T-cell (primary cell): ENCODE data around the gene MRPS12. TPM values are rescaled to one million over a fixed set of nuclear protein-coding genes. Genes with fewer than 3 reads are reported as not detected.
A peak's percentile ranks its signal among the peaks of the same experiment; 100 is the strongest.

Experiments
- ATAC-seq, 4 experiments: fragments of 200-7000 bp in 3 of 4; fragments of 150-1000 bp in 1 of 4; cut with Tn5 transposase; replicated peaks in 1 of 4; 1 replicate in 3 of 4; 2 replicates in 1 of 4; pipeline ENCODE4 v1.10.0; 2021; ENCODE audit warnings: moderate library complexity in 3 of 4, mild to moderate bottlenecking in 2 of 4, moderate number of reproducible peaks in 1 of 4
- CTCF ChIA-PET, 2 donors: fragments of 300-600 bp; sonication (Branson Sonifier 250); formaldehyde crosslinking; loops; one replicate each; lab custom pipeline; 2022; ENCODE audit warnings: antibody characterized with exemption in 2 of 2; lab: Charles Lee
- POLR2A ChIA-PET, 2 donors: fragments of 300-600 bp; sonication (Branson Sonifier 250); formaldehyde crosslinking; loops; one replicate each; lab custom pipeline; 2022; ENCODE audit warnings: antibody characterized with exemption in 2 of 2; lab: Charles Lee
- DNase-seq, 35 experiments: peaks; one replicate each; pipeline versions ENCODE4 v3.0.0 to v3.0.0-alpha.2; 2013 to 2023
- H3K27ac ChIP-seq: one replicate; pipeline ENCODE4 v1.5.1; 2013; ENCODE audit warnings: low read length
- H3K27me3 ChIP-seq, 2 experiments: replicated peaks in 1 of 2; 1 replicate in 1 of 2; 2 replicates in 1 of 2; pipeline versions ENCODE4 v1.6.1 to v1.7.0; 2013; ENCODE audit warnings: low read length in 1 of 2, mixed read lengths in 1 of 2; ENCODE audit not compliant: control insufficient read depth in 2 of 2, insufficient read depth in 2 of 2; ENCODE audit errors: extremely low read depth in 1 of 2
- H3K36me3 ChIP-seq, 2 donors: 1 replicate in 1 of 2; 2 replicates in 1 of 2; pipeline versions ENCODE4 v1.6.1 to v1.7.0; 2013; ENCODE audit warnings: low read length in 1 of 2; ENCODE audit not compliant: control insufficient read depth in 2 of 2, insufficient read depth in 1 of 2; ENCODE audit errors: extremely low read depth in 1 of 2
- H3K4me1 ChIP-seq, 2 experiments: 1 replicate in 1 of 2; 2 replicates in 1 of 2; pipeline versions ENCODE4 v1.6.1 to v1.7.0; 2013; ENCODE audit warnings: low read length in 2 of 2, mixed read lengths in 1 of 2; ENCODE audit not compliant: insufficient read depth in 2 of 2, control insufficient read depth in 1 of 2; ENCODE audit errors: extremely low read depth in 1 of 2
- H3K4me3 ChIP-seq, 2 donors: 1 replicate in 1 of 2; 2 replicates in 1 of 2; pipeline versions ENCODE4 v1.5.1 to v1.7.0; 2013; ENCODE audit warnings: mild to moderate bottlenecking in 2 of 2, low read length in 1 of 2, moderate library complexity in 1 of 2; ENCODE audit not compliant: control insufficient read depth in 1 of 2; ENCODE audit errors: extremely low read depth in 1 of 2
- H3K9me3 ChIP-seq: 2 replicates; pipeline ENCODE4 v1.7.0; 2013
- H3K27ac Mint-ChIP-seq, 2 donors: one replicate each; pipeline ENCODE4 v1.8.0; 2020 to 2021; ENCODE audit warnings: mild to moderate bottlenecking in 2 of 2, mixed read lengths in 2 of 2
- H3K27me3 Mint-ChIP-seq, 2 donors: one replicate each; pipeline ENCODE4 v1.8.0; 2021 to 2022; ENCODE audit warnings: mixed read lengths in 2 of 2
- H3K36me3 Mint-ChIP-seq: one replicate; pipeline ENCODE4 v1.8.0; 2021; ENCODE audit warnings: mixed read lengths
- H3K4me1 Mint-ChIP-seq, 3 donors: one replicate each; pipeline ENCODE4 v1.8.0; 2020 to 2022; ENCODE audit warnings: mixed read lengths in 3 of 3, mild to moderate bottlenecking in 1 of 3
- H3K4me3 Mint-ChIP-seq, 3 donors: one replicate each; pipeline ENCODE4 v1.8.0; 2020 to 2022; ENCODE audit warnings: mild to moderate bottlenecking in 3 of 3, mixed read lengths in 3 of 3, moderate library complexity in 3 of 3
- H3K9me3 Mint-ChIP-seq, 3 donors: one replicate each; pipeline ENCODE4 v1.8.0; 2020 to 2022; ENCODE audit warnings: mixed read lengths in 3 of 3
- WGBS: methylation state at CpG from one replicate; pipeline ENCODE4 v1.1.5; 2013; ENCODE audit warnings: missing lambda C conversion rate; ENCODE audit not compliant: insufficient coverage; 5-methylcytosine and 5-hydroxymethylcytosine counted together
- total RNA-seq, 35 experiments: library from RNA in 6 of 35; stranded (reverse) in 6 of 35; fragments of 120-200 nt in 1 of 35; gene quantifications; one replicate each; pipeline versions ENCODE4 v1.2.1 to v1.2.4 and lab custom pipeline; 2013 to 2026

MRPS12 gene
- total RNA-seq, 5 donors from 2014 or later (not counting 1 experiment from before 2014, with no cell fraction given) = 17.3 to 35.1 (median 32.8) TPM

- peaks cover 9 to 16% (median 11%) of the 10 kb centered on the region in 3 donors for H3K4me1 Mint-ChIP-seq
- H3K4me3 ChIP-seq = no peak overlapping the region
- H3K4me3 Mint-ChIP-seq = no peak overlapping the region
- no peak overlapping the region for H3K27ac ChIP-seq
- H3K9me3 ChIP-seq = no peaks in the 10 kb centered on the region
- H3K36me3 Mint-ChIP-seq = no peaks in the 10 kb centered on the region
- H3K4me1 ChIP-seq = peaks cover 0 to 10% of the 10 kb centered on the region in 2 experiments
- ChIA-PET POLR2A (interaction anchor here in 1 of 2 donors (0.7 kb wide), 1 partner anchor 378 kb away, joined by 8 read pairs; no protein-coding TSS in a partner anchor), CTCF (no interaction called here)
- ATAC-seq (no peak), DNase-seq (no peak)
- peaks cover 0 to 23% of the 10 kb centered on the region in 2 experiments for H3K27me3 ChIP-seq
- WGBS = 67% methylated on average over 1 of the region's 2 CpGs
- H3K27ac Mint-ChIP-seq = no peak overlapping the region
- H3K36me3 ChIP-seq = no peaks in the 10 kb centered on the region
- H3K9me3 Mint-ChIP-seq = no peaks in the 10 kb centered on the region
- H3K27me3 Mint-ChIP-seq = peaks cover 21 to 23% of the 10 kb centered on the region in 2 donors
These were observed 40.9 kb downstream of the MRPS12 start for GRCh38 chr19:38971672-38972071.

GRCh38 chr19:38974624-38975213 is 44.0 kb downstream of the MRPS12 start:
- WGBS = 89% methylated on average over 10 of the region's 19 CpGs
- no peak for ATAC-seq
- Histone ChIP-seq H3K4me3 (no peak overlapping the region), H3K27me3 (peaks cover 0 to 38% of the 10 kb centered on the region in 2 experiments), H3K9me3 (no peaks in the 10 kb centered on the region), H3K36me3 (no peaks in the 10 kb centered on the region), H3K27ac (no peak overlapping the region), H3K4me1 (peaks cover 0 to 10% of the 10 kb centered on the region in 2 experiments)
- POLR2A ChIA-PET = no interaction called here
- CTCF ChIA-PET = interaction anchor here (0.6 kb wide), 2 partner anchors 13 to 341 kb away, joined by 5 to 7 read pairs; no protein-coding TSS in a partner anchor
- Mint-ChIP-seq H3K4me1 (peaks cover 9 to 16% (median 11%) of the 10 kb centered on the region in 3 donors), H3K9me3 (no peaks in the 10 kb centered on the region), H3K27me3 (peaks cover 31 to 41% of the 10 kb centered on the region in 2 donors), H3K36me3 (no peaks in the 10 kb centered on the region), H3K4me3 (peak overlapping the region in 2 of 3 donors; percentile 32 to 53), H3K27ac (no peak overlapping the region)
- DNase-seq = no peak

- H3K27me3 Mint-ChIP-seq = peaks cover 36 to 41% of the 10 kb centered on the region in 2 donors
- no peaks in the 10 kb centered on the region for H3K9me3 Mint-ChIP-seq
- ChIA-PET CTCF (no interaction called here), POLR2A (no interaction called here)
- Histone ChIP-seq H3K27me3 (peaks cover 0 to 38% of the 10 kb centered on the region in 2 experiments), H3K9me3 (no peaks in the 10 kb centered on the region), H3K36me3 (no peaks in the 10 kb centered on the region), H3K4me1 (peaks cover 0 to 10% of the 10 kb centered on the region in 2 experiments), H3K4me3 (no peak within 1 kb of the TSS), H3K27ac (no peak within 1 kb of the TSS)
- no peaks in the 10 kb centered on the region for H3K36me3 Mint-ChIP-seq
- 19% methylated on average over 53 of the region's 63 CpGs for WGBS
- ATAC-seq (no peak), DNase-seq (no peak)
- H3K4me3 Mint-ChIP-seq = peak within 1 kb of the TSS; percentile 43 to 73 (median 53)
- peak within 1 kb of the TSS in 1 of 2 donors; percentile 49 for H3K27ac Mint-ChIP-seq
- H3K4me1 Mint-ChIP-seq = peaks cover 9 to 16% (median 11%) of the 10 kb centered on the region in 3 donors
These were observed 44.6 kb downstream of the MRPS12 start, which contains the start of gene FBXO17 for GRCh38 chr19:38975214-38975860. TSS of gene FBXO17 (minus strand) at chr19:38975742. CDS start at chr19:38950319, 25,423 bp downstream.

- no peaks in the 10 kb centered on the region for H3K9me3 ChIP-seq
- H3K27me3 ChIP-seq = peaks cover 0 to 38% of the 10 kb centered on the region in 2 experiments
- no peak overlapping the region for H3K27ac ChIP-seq
- H3K4me3 Mint-ChIP-seq = peak overlapping the region; percentile 43 to 73 (median 53)
- H3K36me3 ChIP-seq = no peaks in the 10 kb centered on the region
- H3K36me3 Mint-ChIP-seq = no peaks in the 10 kb centered on the region
- POLR2A ChIA-PET = interaction anchor here in 1 of 2 donors (0.6 kb wide), 1 partner anchor 950 kb away, joined by 8 read pairs; no protein-coding TSS in a partner anchor
- H3K4me1 Mint-ChIP-seq = peaks cover 9 to 16% (median 11%) of the 10 kb centered on the region in 3 donors
- 36% methylated on average over 16 of the region's 22 CpGs for WGBS
- ATAC-seq = no peak
- peaks cover 0 to 10% of the 10 kb centered on the region in 2 experiments for H3K4me1 ChIP-seq
- peaks cover 0 to 4% (median 0%) of the 10 kb centered on the region in 3 donors for H3K9me3 Mint-ChIP-seq
- H3K4me3 ChIP-seq = no peak overlapping the region
- peaks cover 40 to 42% of the 10 kb centered on the region in 2 donors for H3K27me3 Mint-ChIP-seq
- CTCF ChIA-PET = no interaction called here
- DNase-seq = no peak
- H3K27ac Mint-ChIP-seq = peak overlapping the region in 1 of 2 donors; percentile 49
These were observed 45.1 kb downstream of the MRPS12 start for GRCh38 chr19:38975861-38976271.

- Mint-ChIP-seq H3K27ac (no peak overlapping the region), H3K4me1 (peaks cover 9 to 16% (median 11%) of the 10 kb centered on the region in 3 donors), H3K9me3 (peaks cover 0 to 4% (median 0%) of the 10 kb centered on the region in 3 donors), H3K27me3 (peaks cover 40 to 42% of the 10 kb centered on the region in 2 donors), H3K36me3 (no peaks in the 10 kb centered on the region), H3K4me3 (no peak overlapping the region)
- DNase-seq = no peak
- Histone ChIP-seq H3K27ac (no peak overlapping the region), H3K4me1 (peaks cover 0 to 10% of the 10 kb centered on the region in 2 experiments), H3K27me3 (peaks cover 0 to 43% of the 10 kb centered on the region in 2 experiments), H3K4me3 (no peak overlapping the region), H3K36me3 (no peaks in the 10 kb centered on the region), H3K9me3 (no peaks in the 10 kb centered on the region)
- ChIA-PET CTCF (no interaction called here), POLR2A (interaction anchor here in 1 of 2 donors (0.6 kb wide), 1 partner anchor 89 kb away, joined by 3 read pairs; no protein-coding TSS in a partner anchor)
- no peak for ATAC-seq
- 17% methylated on average over 7 of the region's 15 CpGs for WGBS
These were observed 46.9 kb downstream of the MRPS12 start for GRCh38 chr19:38977445-38978325.
